Ovary (tissue), 3 donors: ENCODE results near the gene REEP1.

Source experiments
- POLR2A ChIP-seq: fragments of 450-650 bp; IDR thresholded peaks from one replicate; pipeline ENCODE4 v1.6.1; 2017; ENCODE audit warnings: antibody characterized with exemption, mild to moderate bottlenecking, moderate library complexity
- TF ChIP-seq, protein P1 (sequence below), 3 donors: fragments of 450-650 bp in 2 of 3; fragments of 200-600 bp in 1 of 3; IDR thresholded peaks; one replicate each; pipeline versions ENCODE4 v1.5.1 to v1.8.0; 2016 to 2022; ENCODE audit warnings: antibody characterized with exemption in 3 of 3, mild to moderate bottlenecking in 1 of 3
- donor health status: DM: no; HTN: no; CAD: no.

GRCh38 chr2:86305915-86306254 lies 31.5 kb downstream of the REEP1 start:
- TF ChIP-seq, protein P1, sequence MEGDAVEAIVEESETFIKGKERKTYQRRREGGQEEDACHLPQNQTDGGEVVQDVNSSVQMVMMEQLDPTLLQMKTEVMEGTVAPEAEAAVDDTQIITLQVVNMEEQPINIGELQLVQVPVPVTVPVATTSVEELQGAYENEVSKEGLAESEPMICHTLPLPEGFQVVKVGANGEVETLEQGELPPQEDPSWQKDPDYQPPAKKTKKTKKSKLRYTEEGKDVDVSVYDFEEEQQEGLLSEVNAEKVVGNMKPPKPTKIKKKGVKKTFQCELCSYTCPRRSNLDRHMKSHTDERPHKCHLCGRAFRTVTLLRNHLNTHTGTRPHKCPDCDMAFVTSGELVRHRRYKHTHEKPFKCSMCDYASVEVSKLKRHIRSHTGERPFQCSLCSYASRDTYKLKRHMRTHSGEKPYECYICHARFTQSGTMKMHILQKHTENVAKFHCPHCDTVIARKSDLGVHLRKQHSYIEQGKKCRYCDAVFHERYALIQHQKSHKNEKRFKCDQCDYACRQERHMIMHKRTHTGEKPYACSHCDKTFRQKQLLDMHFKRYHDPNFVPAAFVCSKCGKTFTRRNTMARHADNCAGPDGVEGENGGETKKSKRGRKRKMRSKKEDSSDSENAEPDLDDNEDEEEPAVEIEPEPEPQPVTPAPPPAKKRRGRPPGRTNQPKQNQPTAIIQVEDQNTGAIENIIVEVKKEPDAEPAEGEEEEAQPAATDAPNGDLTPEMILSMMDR (IDR thresholded peaks at IDR 0.05) = no peak
- no peak for TF ChIP-seq POLR2A
